KG1 (cell line): ENCODE measurements around the gene ANTXRL.
"Not testable (repeated sequence)": the region's sequence is repeated elsewhere in the genome, so short reads cannot be mapped to it uniquely, and the experiment has no call there.

ENCODE experiments used
- DNase-seq: peaks from one replicate; lab custom pipeline; 2025; lab: John Stamatoyannopoulos, UW

ANTXRL gene

GRCh38 chr10:46365484-46365883 lies 78.7 kb downstream of the ANTXRL start:
- DNase-seq, result not testable (repeated sequence)

GRCh38 chr10:46367209-46367608 lies 80.4 kb downstream of the ANTXRL start:
- DNase-seq, result not testable (repeated sequence)

- DNase-seq, result not testable (repeated sequence)
Observed at GRCh38 chr10:46367666-46368240, 81.0 kb downstream of the ANTXRL start.

- not testable (repeated sequence) for DNase-seq
Observed at GRCh38 chr10:46368956-46369355, 82.2 kb downstream of the ANTXRL start.

GRCh38 chr10:46374410-46374809 lies 87.6 kb downstream of the ANTXRL start:
- not testable (repeated sequence) for DNase-seq

GRCh38 chr10:46375406-46375805 lies 88.6 kb downstream of the ANTXRL start, which contains the start of gene ANXA8L1:
Gene ANXA8L1, plus strand, starts transcription at chr10:46375776. Its CDS starts 76 bp downstream, at chr10:46375852.
- DNase-seq, result not testable (repeated sequence)

GRCh38 chr10:46377022-46377421 lies 90.2 kb downstream of the ANTXRL start:
- not testable (repeated sequence) for DNase-seq

- DNase-seq, result not testable (repeated sequence)
Observed at GRCh38 chr10:46377651-46378050, 90.9 kb downstream of the ANTXRL start.

GRCh38 chr10:46378108-46378507 lies 91.3 kb downstream of the ANTXRL start:
- DNase-seq, result not testable (repeated sequence)

GRCh38 chr10:46379233-46379848 lies 92.5 kb downstream of the ANTXRL start:
- DNase-seq, result not testable (repeated sequence)
